Pancreas (tissue), 10 donors: Measurements from ENCODE around the gene MORC1. TPM values are rescaled to one million over a fixed set of nuclear protein-coding genes. Genes with fewer than 3 reads are reported as not detected.
A peak's percentile ranks its signal among the peaks of the same experiment; 100 is the strongest.

ENCODE experiments used
- ATAC-seq, 4 donors: fragments of 200-7000 bp; cut with Tn5 transposase; one replicate each; pipeline versions ENCODE4 v1.8.0 to v1.9.1; 2020; ENCODE audit warnings: mild to moderate bottlenecking in 4 of 4, moderate library complexity in 4 of 4
- DNase-seq, 6 donors: peaks; one replicate each; pipeline ENCODE4 v3.0.0-alpha.2; 2020
- FAIRE-seq: peaks from 2 replicates; lab custom pipeline; 2012; peaks lifted over from hg19 to GRCh38; lab: Jason Lieb, UNC
- H3K27ac ChIP-seq, 4 donors: fragments of 200-600 bp; sonication (generic); 1 replicate in 3 of 4; 2 replicates in 1 of 4; pipeline versions ENCODE4 v1.5.0 to v1.8.0; 2020
- H3K27me3 ChIP-seq, 4 donors: fragments of 200-600 bp; one replicate each; pipeline ENCODE4 v1.8.0; 2021
- H3K36me3 ChIP-seq, 3 donors: fragments of 200-600 bp; sonication (generic) in 1 of 3; one replicate each; pipeline versions ENCODE4 v1.5.0 to v1.8.0; 2020 to 2021
- H3K4me1 ChIP-seq, 3 donors: fragments of 200-600 bp; one replicate each; pipeline ENCODE4 v1.8.0; 2021
- H3K4me3 ChIP-seq, 4 donors: fragments of 200-600 bp; sonication (generic) in 2 of 4; one replicate each; pipeline versions ENCODE4 v1.5.0 to v1.8.0; 2020 to 2021
- H3K9me3 ChIP-seq, 4 donors: fragments of 200-600 bp; one replicate each; pipeline ENCODE4 v1.8.0; 2021
- WGBS, 2 donors: extraction: QIAGEN DNeasy Blood & Tissue Kit; methylation state at CpG; one replicate each; pipeline ENCODE4 v1.1.7; 2013; 5-methylcytosine and 5-hydroxymethylcytosine counted together
- intact Hi-C, 3 donors: fragments of 100-400 bp; cut with DNase I; formaldehyde crosslinking; loops; one replicate each; pipeline versions ENCODE4 v1.11.1 to v1.14.2; 2022
- polyA plus RNA-seq, 2 donors: library from polyadenylated mRNA; stranded (reverse); fragments of 200-250 nt; gene quantifications; one replicate each; pipeline ENCODE4 v1.2.3, GENCODE V29; 2013
- total RNA-seq, 6 donors: library from RNA; stranded (reverse); fragmentation: NEBNext Ultra II Directional in 4 of 6; extraction: Animal tissue kit (Norgen Biotek cat#: 25700) in 4 of 6; gene quantifications; one replicate each; pipeline versions ENCODE4 v1.2.1 to v1.2.4, GENCODE V29; 2021 to 2023
- TF ChIP-seq, protein P1 (sequence below), 4 donors: fragments of 200-600 bp; sonication (generic) in 3 of 4; IDR thresholded peaks; one replicate each; pipeline versions ENCODE4 v1.5.0 to v1.8.0; 2021; ENCODE audit warnings: antibody characterized with exemption in 4 of 4
- donor health status: healthy with polysubstance abuse.
- donor health status: DM: no; HTN: no; CAD: no; lungs with moderate emphysema.
- donor health status: DM: no; HTN: no; CAD: no.
- donor health status: control.
- donor health status: control.
- donor health status: Bipolar disorder and iron deficiency.
- donor health status: DM: yes; HTN: yes; CAD: no.
- donor health status: DM: no; HTN: no; CAD: no.
- donor health status: DM: no; HTN: no; CAD: no.
- donor health status: DM: yes; HTN: yes; CAD: no.

The MORC1 gene
- total and polyA plus RNA-seq, 8 donors: not detected

DNA sequence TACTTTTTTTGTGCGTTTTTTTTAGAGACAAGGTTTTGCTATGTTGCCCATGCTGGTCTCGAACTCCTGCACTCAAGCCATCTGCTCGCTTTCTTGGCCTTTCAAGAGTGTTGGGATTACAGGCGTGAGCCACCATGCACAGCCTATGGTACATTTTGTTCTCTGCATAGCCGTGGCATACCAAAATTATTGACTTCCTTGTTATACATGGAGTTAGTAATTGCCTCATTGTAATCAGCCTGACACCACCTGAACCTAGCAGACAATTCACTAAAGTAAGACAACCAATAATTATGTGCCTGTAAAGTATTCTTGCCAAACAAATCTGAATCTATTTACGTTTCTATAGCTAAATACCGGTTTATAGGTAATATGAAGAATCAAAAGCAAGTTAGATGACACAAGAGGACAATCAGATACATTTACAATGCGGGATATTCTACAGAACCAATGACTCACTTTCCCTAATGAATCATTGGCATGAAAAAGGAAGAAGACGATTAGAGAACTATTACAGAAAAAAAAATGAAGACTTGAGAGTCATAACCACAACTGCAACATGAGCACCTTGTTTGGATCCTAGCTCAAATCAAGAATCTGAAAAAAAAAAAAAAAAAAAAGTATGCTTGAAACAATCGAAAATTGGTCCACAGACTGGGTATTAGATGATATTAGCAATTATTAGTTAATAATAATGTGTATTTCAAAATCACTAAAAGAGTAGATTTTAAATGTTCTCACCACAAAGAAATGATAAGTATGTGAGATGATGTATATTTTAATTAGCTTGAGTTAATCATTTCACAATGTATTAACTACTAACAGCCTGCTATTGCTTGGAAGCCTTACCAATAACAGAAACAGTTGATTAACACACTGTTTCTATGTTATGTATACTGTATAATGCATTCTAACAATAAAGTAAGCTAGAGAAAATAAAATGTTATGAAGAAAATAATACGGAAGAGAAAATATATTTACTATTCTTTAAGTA is 171.3 kb downstream of the MORC1 start:
- intact Hi-C loops: no loop called here
- FAIRE-seq (no peak), ATAC-seq (no peak), DNase-seq (no peak)
- Histone ChIP-seq H3K9me3 (no peaks in the 10 kb centered on the region), H3K27me3 (no peaks in the 10 kb centered on the region), H3K27ac (no peak overlapping the region), H3K4me3 (no peak overlapping the region), H3K36me3 (no peaks in the 10 kb centered on the region), H3K4me1 (peaks cover 0 to 2% (median 0%) of the 10 kb centered on the region in 3 donors)
- TF ChIP-seq, protein P1, sequence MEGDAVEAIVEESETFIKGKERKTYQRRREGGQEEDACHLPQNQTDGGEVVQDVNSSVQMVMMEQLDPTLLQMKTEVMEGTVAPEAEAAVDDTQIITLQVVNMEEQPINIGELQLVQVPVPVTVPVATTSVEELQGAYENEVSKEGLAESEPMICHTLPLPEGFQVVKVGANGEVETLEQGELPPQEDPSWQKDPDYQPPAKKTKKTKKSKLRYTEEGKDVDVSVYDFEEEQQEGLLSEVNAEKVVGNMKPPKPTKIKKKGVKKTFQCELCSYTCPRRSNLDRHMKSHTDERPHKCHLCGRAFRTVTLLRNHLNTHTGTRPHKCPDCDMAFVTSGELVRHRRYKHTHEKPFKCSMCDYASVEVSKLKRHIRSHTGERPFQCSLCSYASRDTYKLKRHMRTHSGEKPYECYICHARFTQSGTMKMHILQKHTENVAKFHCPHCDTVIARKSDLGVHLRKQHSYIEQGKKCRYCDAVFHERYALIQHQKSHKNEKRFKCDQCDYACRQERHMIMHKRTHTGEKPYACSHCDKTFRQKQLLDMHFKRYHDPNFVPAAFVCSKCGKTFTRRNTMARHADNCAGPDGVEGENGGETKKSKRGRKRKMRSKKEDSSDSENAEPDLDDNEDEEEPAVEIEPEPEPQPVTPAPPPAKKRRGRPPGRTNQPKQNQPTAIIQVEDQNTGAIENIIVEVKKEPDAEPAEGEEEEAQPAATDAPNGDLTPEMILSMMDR (IDR thresholded peaks at IDR 0.05): no peak
- 90 to 92% methylated on average over 11 of the region's 11 CpGs for WGBS, 2 donors

DNA sequence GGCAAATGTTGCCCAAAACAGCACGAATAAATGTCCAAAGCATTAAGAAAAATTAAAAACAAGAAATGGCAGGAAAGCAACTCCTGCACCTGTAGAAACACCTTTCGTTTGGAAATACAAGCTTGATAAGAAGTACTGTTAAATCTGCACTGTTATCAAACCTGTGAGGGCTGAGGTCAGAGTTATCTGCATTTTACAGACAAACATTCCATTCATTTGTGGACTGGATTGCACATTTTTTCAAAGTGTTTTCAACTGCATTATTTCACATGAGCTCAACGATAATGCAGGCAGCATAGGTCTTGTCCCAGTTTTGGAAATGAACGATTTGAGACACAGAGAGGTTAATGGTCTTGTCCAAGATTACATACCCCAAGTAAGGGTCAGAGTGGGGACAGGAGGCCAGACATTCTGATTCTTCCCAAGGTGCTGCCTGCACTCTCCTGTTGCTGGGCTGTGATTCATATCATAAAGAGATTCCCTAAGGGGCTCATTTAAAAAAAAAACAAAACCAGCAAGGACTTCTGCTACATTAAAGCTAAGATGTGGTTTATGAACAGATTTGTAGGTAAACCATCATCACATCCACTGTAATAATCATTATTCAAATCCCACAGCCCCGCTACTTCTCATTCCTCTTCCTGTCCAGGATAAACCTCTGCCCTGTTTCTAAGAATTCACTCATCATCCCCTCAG is 177.2 kb downstream of the MORC1 start:
- Histone ChIP-seq H3K4me3 (no peak overlapping the region), H3K4me1 (peaks cover 9 to 17% (median 14%) of the 10 kb centered on the region in 3 donors), H3K27ac (peak overlapping the region in 2 of 4 donors; percentile 42 to 60), H3K9me3 (no peaks in the 10 kb centered on the region), H3K36me3 (no peaks in the 10 kb centered on the region), H3K27me3 (no peaks in the 10 kb centered on the region)
- ATAC-seq (peak; percentile 46 to 86 (median 77)), DNase-seq (no peak), FAIRE-seq (no peak)
- intact Hi-C loops: no loop called here
- TF ChIP-seq, protein P1 (IDR thresholded peaks at IDR 0.05): no peak
- WGBS, 2 donors: 22 to 24% methylated on average over 5 of the region's 5 CpGs

DNA sequence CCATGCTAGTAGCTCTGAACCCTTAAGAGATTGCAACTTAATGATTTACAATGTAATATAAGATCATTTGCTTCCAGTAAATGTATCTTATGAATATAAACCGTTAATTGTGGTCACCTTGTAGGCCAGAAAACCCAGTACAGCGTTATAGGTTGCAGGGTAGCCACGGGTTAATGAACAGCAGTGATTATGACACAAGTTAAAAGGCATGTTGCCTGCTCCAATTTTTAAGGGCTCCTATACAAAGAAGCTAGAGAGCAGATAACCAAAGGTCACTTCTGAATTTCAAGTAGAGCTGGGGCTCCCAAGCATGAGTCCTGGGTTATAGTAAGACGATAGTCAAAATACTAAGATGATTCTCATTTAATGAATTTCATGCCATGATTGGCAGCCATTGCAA is 177.8 kb downstream of the MORC1 start:
- intact Hi-C loops: no loop called here
- WGBS, 2 donors: 19% methylated on average over 4 of the region's 4 CpGs
- peak in 3 of 4 donors; percentile 55 to 67 (median 63) for ATAC-seq

DNA sequence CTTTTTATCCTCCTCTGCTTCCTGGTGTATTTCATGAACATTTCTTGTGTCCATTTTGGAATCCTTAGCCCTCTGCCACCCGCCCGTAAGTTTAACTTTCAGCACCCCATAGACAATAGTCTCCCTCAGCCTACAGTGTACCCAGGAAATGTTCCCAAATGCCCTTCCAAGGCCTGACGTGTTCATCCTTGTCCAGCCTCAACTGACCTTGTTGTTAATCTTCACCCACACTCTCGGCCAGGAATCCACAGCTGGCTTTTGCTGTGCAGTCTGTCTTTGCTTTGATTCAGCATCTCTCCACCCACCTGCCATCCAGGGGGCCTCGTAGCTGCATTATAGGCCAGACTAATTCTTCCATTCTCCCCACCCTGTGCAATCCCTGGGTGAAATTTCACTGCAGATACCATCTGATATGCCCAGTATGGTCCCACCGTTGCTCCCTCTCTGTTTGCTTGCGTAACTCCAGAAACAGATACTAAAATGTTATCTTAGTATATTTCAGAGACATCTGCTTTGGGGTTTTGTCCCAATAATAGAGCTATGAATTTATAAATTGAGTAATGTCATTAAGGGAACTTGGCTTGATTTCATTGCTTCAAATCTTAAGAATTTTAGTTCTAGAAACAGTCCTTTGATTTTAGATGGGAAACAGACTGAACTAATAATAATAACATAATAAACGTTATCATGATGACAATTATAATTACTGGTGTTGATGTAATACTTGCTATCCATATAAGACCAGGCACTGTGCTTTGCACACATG is 180.8 kb downstream of the MORC1 start:
- TF ChIP-seq, protein P1 (IDR thresholded peaks at IDR 0.05): no peak

More for the DNA sequence above, 177.8 kb downstream of the MORC1 start:
- TF ChIP-seq, protein P1 (IDR thresholded peaks at IDR 0.05): no peak
- Histone ChIP-seq H3K36me3 (no peaks in the 10 kb centered on the region), H3K27me3 (no peaks in the 10 kb centered on the region), H3K4me3 (no peak overlapping the region), H3K4me1 (peaks cover 9 to 17% (median 14%) of the 10 kb centered on the region in 3 donors), H3K9me3 (no peaks in the 10 kb centered on the region), H3K27ac (peak overlapping the region in 2 of 4 donors; percentile 1 to 42)
- FAIRE-seq (no peak), DNase-seq (no peak)

More for the DNA sequence above, 180.8 kb downstream of the MORC1 start:
- FAIRE-seq: no peak
- intact Hi-C loops: no loop called here
- peaks cover 9 to 17% (median 14%) of the 10 kb centered on the region in 3 donors for H3K4me1 ChIP-seq
- DNase-seq: no peak
- H3K27ac ChIP-seq: no peak overlapping the region
- no peaks in the 10 kb centered on the region for H3K36me3 ChIP-seq
- H3K27me3 ChIP-seq: no peaks in the 10 kb centered on the region
- no peaks in the 10 kb centered on the region for H3K9me3 ChIP-seq
- no peak overlapping the region for H3K4me3 ChIP-seq
- ATAC-seq: no peak
- 70 to 72% methylated on average over 8 of the region's 8 CpGs for WGBS, 2 donors
